GM20431 (cell line): ENCODE results near the gene RGMA.

Source experiments
- in situ Hi-C: fragments of 300-500 bp; cut with MseI, MboI; formaldehyde crosslinking; loops from one replicate; pipeline ENCODE4 v1.15.0; 2020; ENCODE audit warnings: low sequenced_read_pairs; ENCODE audit not compliant: unreplicated experiment

The RGMA gene

GRCh38 chr15:93037820-93038705 lies 50.9 kb downstream of the RGMA start:
- in situ Hi-C loops = loop anchor here (25.0 kb wide), 1 partner anchor 1074 kb away; no protein-coding TSS in a partner anchor

GRCh38 chr15:93036951-93037819 lies 51.8 kb downstream of the RGMA start:
- in situ Hi-C loops = loop anchor here (25.0 kb wide), 1 partner anchor 1075 kb away; no protein-coding TSS in a partner anchor

GRCh38 chr15:93035953-93036810 lies 52.8 kb downstream of the RGMA start:
- in situ Hi-C loops = loop anchor here (25.0 kb wide), 1 partner anchor 1076 kb away; no protein-coding TSS in a partner anchor

DNA sequence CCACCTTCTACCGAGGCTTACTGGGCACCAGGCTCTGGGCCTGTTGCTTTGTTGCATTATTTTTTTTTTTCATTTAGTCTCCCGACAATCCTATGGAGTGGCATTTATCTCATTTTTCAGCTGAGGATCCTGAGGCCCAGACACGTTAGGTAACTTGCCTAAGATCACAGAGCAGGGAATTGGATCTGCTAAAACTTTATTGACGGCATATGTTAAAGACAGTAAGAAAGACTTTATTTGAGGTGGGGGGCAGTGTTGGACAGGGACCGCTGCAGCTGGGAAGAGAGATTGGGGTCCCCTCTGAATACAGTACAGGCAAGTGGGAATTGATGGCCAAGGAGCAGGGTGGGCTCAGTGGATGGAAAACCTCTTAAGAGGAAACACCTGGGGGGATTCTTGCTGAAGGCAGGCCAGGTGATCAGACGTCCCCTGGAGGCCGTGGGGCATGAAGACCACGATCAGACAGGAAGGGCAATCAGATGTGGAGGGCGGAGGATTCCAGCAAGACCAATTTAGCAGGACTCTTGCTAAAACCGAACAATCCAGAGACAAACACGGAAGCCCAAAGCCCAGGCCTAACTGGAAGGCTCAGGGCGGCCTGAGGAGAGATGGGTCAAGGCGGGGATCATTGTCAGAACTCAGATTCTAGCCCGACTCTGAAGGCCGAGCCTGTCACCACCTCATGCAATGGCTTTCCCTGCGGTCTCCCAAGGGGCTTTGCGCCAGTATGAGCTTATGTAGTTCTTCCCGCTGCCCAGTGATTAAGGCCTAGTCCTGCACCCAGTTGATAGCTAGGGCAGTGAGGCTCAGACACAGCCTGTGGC lies 53.7 kb downstream of the RGMA start:
- in situ Hi-C loops = loop anchor here (25.0 kb wide), 1 partner anchor 1077 kb away; no protein-coding TSS in a partner anchor

DNA sequence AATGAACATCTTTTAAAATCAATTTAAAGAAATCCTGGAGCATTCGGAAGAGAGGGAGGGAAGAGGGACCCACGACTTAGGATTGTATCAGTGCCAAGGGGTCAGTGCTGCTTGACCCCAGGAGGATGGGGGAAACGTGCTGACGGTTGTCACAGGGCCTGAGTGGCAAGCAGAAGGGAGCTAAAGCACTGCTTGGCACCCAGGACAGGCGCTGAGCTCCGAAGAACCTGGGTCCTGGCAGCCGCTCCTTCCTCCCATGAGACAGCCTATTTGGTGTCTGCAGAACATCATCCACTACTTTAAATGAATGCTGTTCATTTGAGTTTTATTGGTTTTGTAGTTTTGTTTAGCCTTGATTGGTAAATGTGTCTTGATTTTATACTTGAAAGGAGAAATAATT lies 54.5 kb downstream of the RGMA start:
- in situ Hi-C loops = loop anchor here (25.0 kb wide), 1 partner anchor 1078 kb away; no protein-coding TSS in a partner anchor

- in situ Hi-C loops = loop anchor here (25.0 kb wide), 1 partner anchor 1079 kb away; no protein-coding TSS in a partner anchor
Measured at GRCh38 chr15:93033434-93034045, 55.5 kb downstream of the RGMA start.

DNA sequence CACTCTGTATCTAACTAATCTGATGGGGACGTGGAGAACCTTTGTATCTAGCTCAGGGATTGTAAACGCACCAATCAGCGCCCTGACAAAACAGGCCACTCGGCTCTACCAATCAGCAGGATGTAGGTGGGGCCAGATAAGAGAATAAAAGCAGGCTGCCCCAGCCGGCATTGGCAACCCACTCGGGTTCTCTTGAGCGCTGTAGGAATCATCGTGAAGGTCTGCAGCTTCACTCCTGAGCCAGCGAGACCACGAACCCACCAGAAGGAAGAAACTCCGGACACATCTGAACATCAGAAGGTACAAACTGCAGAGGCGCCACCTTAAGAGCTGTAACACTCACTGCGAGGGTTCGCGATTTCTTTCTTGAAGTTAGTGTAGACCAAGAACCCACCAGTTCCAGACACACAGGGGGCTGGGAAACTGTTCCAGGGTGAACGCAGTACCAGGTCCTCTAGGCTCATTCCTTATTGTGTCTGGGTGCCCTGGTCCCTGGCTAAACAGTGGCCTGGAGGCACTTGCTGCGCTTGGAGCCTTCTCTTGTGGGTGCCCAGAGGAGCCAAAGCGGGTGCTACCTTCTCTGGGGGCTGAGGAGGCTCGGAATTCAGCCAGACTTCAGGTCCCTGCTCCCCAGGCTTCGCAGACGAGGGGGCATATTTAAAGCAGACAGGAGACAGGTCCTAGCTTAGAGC lies 56.4 kb downstream of the RGMA start:
- in situ Hi-C loops = loop anchor here (25.0 kb wide), 1 partner anchor 1080 kb away; no protein-coding TSS in a partner anchor

GRCh38 chr15:93031557-93032384 lies 57.2 kb downstream of the RGMA start:
- in situ Hi-C loops = loop anchor here (25.0 kb wide), 1 partner anchor 1081 kb away; no protein-coding TSS in a partner anchor

DNA sequence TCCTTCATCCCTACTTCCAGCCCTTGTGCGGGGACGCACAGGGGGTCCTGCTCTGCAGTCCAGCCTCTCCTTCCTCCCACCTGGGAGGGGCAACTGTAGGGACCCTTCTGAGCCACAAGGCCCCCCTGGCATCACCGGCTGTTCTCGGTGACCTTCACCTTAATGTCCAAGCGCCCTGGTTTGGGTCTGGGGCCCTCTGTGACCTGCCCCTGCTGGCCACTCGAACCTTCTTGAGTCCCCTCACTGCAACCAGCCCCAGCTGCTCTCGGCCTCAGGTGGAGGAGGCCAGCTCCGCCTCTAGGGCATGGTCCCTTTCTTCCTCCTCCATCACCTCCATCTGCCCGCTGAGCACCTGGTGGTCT lies 57.9 kb downstream of the RGMA start:
- in situ Hi-C loops = loop anchor here (25.0 kb wide), 1 partner anchor 1081 kb away; no protein-coding TSS in a partner anchor

- in situ Hi-C loops = loop anchor here (25.0 kb wide), 1 partner anchor 1082 kb away; no protein-coding TSS in a partner anchor
Measured at GRCh38 chr15:93030430-93031102, 58.4 kb downstream of the RGMA start.

DNA sequence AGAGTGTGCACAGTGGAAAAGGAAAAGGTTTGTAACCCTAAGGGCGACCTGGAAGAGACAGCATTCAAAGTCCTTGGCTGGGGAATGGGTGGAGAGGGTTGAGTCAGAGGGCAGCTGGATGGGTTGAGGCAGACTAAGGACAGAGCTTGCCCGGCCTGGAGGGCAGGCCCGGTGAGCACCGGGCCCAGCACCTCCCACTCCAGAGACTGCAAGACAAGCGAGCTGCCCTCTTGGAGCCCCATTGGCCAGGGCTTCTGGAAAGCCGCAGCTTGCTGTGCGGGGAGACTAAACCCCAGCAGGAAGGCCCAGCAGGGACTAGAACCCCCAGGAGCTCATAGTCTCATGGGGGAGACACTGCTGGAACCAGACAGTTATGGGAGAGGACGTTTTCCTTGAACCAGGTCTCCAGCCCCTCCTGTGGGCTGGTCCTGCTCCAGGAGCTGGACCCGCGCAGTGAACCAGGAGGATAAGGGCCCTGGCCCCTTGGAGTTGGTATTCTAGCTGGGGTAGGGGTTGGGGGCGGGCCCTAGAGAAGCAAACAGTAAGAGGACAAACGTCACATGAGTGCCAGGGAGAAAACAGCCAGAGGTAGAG lies 59.1 kb downstream of the RGMA start:
- in situ Hi-C loops = loop anchor here (25.0 kb wide), 1 partner anchor 1082 kb away; no protein-coding TSS in a partner anchor

DNA sequence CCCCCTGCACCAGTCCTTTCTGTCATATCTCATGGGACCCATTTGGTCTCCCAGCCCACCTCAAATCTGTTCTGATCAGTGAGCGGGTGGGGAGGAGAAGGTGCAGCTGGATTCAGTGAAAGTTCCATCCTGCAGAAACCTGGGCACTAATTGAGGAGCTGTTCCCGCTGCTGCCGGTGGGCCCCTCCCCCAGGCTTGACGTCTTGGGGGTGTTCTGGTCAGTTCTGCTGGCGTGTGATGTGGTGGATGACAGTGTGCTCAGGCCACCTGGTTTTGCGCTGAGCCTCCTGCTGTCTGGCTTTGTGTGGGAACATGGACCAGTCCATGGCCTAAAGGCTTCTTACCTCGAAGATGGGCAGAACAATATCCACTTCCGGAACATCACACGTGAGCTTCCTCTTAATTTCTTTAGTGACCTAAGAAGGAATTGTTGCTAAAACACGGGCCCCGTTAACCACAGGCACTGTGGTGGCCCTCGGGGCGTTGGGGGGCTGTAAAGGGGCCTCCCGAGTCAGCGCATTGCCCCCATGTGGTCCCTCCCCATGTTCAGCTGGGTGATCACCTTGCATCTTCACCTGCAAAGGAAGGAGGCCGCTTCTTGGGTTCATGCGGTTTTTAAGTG lies 59.7 kb downstream of the RGMA start:
- in situ Hi-C loops = loop anchor here (25.0 kb wide), 1 partner anchor 1083 kb away; no protein-coding TSS in a partner anchor

GRCh38 chr15:93028632-93029213 lies 60.3 kb downstream of the RGMA start:
- in situ Hi-C loops = loop anchor here (25.0 kb wide), 1 partner anchor 1084 kb away; no protein-coding TSS in a partner anchor

DNA sequence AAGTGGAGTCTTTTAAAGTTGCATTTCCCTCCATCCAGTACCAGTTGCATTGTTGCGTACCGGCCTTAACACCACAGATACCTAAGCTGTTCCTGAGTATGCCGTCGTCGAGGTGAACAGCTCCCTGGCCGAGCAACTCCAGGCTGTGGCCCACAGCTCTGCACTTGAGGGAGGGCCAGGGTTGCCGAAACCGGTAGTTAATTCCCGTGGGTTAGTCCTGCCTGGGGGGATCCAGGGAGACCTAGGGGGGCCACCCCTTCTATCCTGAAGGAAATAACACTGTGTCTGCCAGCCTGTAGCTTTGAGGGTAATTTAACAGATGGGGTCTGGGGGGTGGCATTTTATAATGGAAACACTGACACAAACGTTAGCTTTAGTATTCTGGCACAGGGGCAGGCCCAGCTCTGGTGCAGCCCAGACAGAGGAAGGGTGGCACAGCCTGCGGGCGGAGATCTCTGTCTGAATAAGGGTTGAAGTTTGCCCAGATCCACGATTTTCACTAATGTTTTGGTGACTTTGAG lies 60.8 kb downstream of the RGMA start:
- in situ Hi-C loops = loop anchor here (25.0 kb wide), 1 partner anchor 1084 kb away; no protein-coding TSS in a partner anchor
